ENCODE results near the gene ENTPD7. TPM values are rescaled to one million over a fixed set of nuclear protein-coding genes. Genes with fewer than 3 reads are reported as not detected.

The ENTPD7 gene
- total RNA-seq, 6 experiments from 2014 or later, result 11.1 to 17.0 (median 13.6) TPM

DNA sequence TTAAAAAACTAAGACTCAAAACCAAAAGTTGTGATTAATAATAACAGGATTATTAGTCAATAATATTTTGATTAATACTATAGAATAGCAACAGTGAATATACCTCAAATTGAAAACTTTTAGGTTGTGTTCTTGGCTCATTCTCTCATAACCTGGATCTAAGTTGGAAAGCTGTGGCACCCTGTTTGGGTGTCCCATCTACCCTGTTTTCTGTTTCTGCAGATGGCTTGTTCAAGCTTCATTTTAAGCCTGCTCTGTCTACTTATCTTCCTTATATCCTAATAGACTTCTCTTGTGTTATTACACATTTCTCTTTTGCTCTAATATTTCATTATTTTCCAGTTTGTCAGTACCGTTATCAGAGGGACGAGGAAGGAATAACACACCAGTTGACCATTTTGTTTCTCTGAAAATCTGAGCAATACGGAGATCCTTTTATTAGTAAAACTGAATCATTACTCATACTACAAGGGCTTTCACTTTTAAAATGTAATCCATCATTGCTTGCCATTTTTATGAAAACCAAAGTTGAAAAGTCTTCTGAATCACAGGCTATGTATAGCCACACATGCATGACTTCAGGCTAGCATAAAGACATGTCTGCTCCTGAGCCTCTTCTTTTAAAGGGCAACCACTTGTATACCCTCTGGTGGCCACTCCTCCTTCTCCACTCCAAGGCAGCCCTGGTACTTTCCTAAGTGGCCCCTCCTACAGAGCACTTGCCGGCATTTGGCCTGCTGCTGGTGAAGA is 50.3 kb downstream of the ENTPD7 start:
- Mint-ChIP-seq H3K9me3 (no peaks in the 10 kb centered on the region), H3K4me1 (ENCODE audit: low read depth) (peaks cover 42% of the 10 kb centered on the region), H3K4me3 (peak overlapping the region; percentile 75), H3K27me3 (ENCODE audit: insufficient read depth) (no peaks in the 10 kb centered on the region; the same call in 1 of the 2 replicates), H3K36me3 (ENCODE audit: low read depth) (peaks cover 36% of the 10 kb centered on the region), H3K27ac (peak overlapping the region; percentile 93)
- DNase-seq, result peak; percentile 87
- TF ChIP-seq, protein P1, sequence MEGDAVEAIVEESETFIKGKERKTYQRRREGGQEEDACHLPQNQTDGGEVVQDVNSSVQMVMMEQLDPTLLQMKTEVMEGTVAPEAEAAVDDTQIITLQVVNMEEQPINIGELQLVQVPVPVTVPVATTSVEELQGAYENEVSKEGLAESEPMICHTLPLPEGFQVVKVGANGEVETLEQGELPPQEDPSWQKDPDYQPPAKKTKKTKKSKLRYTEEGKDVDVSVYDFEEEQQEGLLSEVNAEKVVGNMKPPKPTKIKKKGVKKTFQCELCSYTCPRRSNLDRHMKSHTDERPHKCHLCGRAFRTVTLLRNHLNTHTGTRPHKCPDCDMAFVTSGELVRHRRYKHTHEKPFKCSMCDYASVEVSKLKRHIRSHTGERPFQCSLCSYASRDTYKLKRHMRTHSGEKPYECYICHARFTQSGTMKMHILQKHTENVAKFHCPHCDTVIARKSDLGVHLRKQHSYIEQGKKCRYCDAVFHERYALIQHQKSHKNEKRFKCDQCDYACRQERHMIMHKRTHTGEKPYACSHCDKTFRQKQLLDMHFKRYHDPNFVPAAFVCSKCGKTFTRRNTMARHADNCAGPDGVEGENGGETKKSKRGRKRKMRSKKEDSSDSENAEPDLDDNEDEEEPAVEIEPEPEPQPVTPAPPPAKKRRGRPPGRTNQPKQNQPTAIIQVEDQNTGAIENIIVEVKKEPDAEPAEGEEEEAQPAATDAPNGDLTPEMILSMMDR (IDR thresholded peaks at IDR 0.05), result peak; percentile 61

DNA sequence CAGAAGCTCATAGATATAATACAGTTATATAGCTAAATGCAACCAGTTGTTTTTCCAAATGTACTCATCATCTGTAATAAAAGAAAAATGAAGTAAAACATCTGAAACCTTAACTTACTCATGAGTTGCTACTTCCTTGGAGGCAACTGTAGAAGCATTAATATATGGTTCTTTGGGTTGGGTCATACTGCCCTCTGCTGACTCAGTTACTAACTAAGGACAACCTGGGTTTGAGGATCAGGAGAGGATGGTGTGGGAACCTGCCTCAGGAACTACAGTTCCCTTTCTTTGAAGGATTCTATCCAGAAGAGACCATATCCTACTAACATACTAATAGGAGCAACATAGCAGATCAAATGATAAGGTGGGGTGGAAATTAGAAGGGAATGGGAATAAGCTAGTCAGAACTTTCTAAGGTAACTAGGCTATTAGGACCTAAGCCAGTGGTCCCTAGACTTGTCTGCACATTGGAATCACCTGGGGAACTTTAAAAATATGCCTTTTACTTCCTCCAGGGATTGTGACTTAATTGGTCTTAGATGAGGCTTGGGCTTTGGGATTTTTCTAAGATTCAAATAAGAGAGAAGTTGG is 51.9 kb downstream of the ENTPD7 start:
- Mint-ChIP-seq H3K27me3 (ENCODE audit: insufficient read depth) (no peaks in the 10 kb centered on the region; the same call in 1 of the 2 replicates), H3K36me3 (ENCODE audit: low read depth) (peaks cover 31% of the 10 kb centered on the region), H3K27ac (peak overlapping the region; percentile 23), H3K4me1 (ENCODE audit: low read depth) (peaks cover 42% of the 10 kb centered on the region), H3K4me3 (no peak overlapping the region), H3K9me3 (no peaks in the 10 kb centered on the region)
- peak; percentile 78 for DNase-seq
- TF ChIP-seq, protein P1 (IDR thresholded peaks at IDR 0.05), result peak; percentile 80

DNA sequence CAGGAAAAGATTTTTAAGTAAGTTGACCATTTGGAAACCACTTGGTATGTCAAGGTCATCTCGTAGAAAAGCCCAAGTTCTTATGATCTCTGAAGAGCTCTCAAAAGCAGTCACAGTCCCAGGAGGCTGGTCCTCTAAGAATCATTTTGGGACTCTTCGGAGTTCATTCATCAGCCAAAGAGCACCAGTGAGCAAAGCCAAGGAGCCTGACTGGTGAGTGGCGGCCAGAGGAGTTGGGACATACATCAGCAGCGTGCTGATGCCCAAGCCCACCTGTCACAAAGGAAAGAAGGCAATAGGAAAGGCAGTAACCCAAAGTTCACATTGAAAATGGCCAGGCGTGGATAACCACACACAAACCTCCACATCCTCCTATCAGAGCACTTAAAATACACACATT is 55.1 kb downstream of the ENTPD7 start:
- Mint-ChIP-seq H3K27ac (peak overlapping the region; percentile 5; the same call in 1 of the 2 replicates), H3K27me3 (ENCODE audit: insufficient read depth) (no peaks in the 10 kb centered on the region; the same call in 1 of the 2 replicates), H3K36me3 (ENCODE audit: low read depth) (peaks cover 42% of the 10 kb centered on the region), H3K4me3 (no peak overlapping the region), H3K9me3 (no peaks in the 10 kb centered on the region), H3K4me1 (ENCODE audit: low read depth) (peaks cover 21% of the 10 kb centered on the region)
- DNase-seq, result no peak
- TF ChIP-seq, protein P1 (IDR thresholded peaks at IDR 0.05), result no peak

DNA sequence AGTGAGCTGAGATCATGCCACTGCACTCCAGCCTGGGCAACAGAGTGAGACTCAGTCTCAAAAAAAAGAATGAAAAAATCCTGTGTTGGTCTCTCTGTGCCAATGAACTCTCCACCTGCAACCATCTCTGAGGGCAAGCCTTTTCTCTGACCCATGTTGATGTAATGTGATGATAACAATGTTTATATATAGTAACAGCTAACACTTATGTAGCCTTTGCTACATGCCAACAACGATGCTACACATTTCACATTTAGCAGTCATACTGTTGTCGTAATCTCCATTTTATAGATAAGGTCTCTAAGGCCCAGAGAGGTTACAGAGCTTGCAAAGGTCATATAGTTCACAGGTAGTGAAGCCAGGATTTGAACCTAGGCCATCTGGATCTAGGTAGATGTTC is 61.1 kb downstream of the ENTPD7 start:
- Mint-ChIP-seq H3K27ac (peak overlapping the region; percentile 47), H3K4me3 (no peak overlapping the region), H3K4me1 (ENCODE audit: low read depth) (peaks cover 9% of the 10 kb centered on the region), H3K9me3 (no peaks in the 10 kb centered on the region), H3K27me3 (ENCODE audit: insufficient read depth) (peaks cover 2% of the 10 kb centered on the region), H3K36me3 (ENCODE audit: low read depth) (peaks cover 58% of the 10 kb centered on the region)
- TF ChIP-seq, protein P1 (IDR thresholded peaks at IDR 0.05), result no peak
- no peak for DNase-seq

DNA sequence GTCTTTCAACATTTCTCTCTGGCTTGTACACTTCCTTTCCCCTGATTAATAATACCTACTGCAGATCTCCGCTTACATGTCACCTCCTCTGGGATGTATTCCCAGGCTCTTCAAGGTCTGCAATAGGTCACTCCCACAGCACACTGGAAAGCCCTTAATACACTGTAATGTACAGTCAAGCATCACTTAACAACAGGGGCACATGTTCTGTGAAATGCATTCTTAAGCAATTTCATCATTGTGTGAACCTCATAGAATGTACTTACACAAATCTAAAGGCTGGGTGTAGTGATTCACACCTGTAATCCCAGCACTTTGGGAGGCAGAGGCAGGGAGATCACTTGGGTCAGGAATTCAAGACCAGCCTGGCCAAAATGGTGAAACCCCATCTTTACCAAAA is 70.7 kb downstream of the ENTPD7 start:
- H3K27ac Mint-ChIP-seq, result peak overlapping the region; percentile 60

More for the DNA sequence above, 70.7 kb downstream of the ENTPD7 start:
- Mint-ChIP-seq H3K9me3 (no peaks in the 10 kb centered on the region), H3K4me3 (no peak overlapping the region), H3K36me3 (ENCODE audit: low read depth) (peaks cover 30% of the 10 kb centered on the region), H3K27me3 (ENCODE audit: insufficient read depth) (peaks cover 4% of the 10 kb centered on the region), H3K4me1 (ENCODE audit: low read depth) (peaks cover 29% of the 10 kb centered on the region)
- peak; percentile 35 for DNase-seq
- TF ChIP-seq, protein P1 (IDR thresholded peaks at IDR 0.05), result no peak

Data from HFFc6 (cell line).